ENCODE measurements around the gene EIF4G1.

- TF ChIP-seq POLR2A (IDR thresholded peaks at IDR 0.05; ENCODE audit: control extremely low read depth in 1 of 2, low read depth in 2 of 2, low read length in 2 of 2) (no peak), ATF2 (IDR thresholded peaks at IDR 0.05; ENCODE audit: low read length) (no peak), RAD21 (IDR thresholded peaks at IDR 0.05 in 1 of 2, conservative IDR thresholded peaks at IDR 0.05 in 1 of 2; ENCODE audit: low read depth in 2 of 2, low read length in 2 of 2) (no peak), POLR2AphosphoS5 (IDR thresholded peaks at IDR 0.05; ENCODE audit: low read depth, low read length) (0 out of 2 replicates have a peak, but pooled peaks have one; percentile 14), PHF8 (conservative IDR thresholded peaks at IDR 0.05; ENCODE audit: low read depth, low read length) (no peak), CTCF (IDR thresholded peaks at IDR 0.05; ENCODE audit: control extremely low read depth in 1 of 3, insufficient read depth in 1 of 3, low read depth in 1 of 3, low read length in 3 of 3) (no peak), EP300 (IDR thresholded peaks at IDR 0.05; ENCODE audit: borderline replicate concordance in 1 of 2, low read depth in 2 of 2, low read length in 2 of 2) (no peak), GABPA (IDR thresholded peaks at IDR 0.05; ENCODE audit: borderline replicate concordance, insufficient read depth, low read length) (no peak), MAX (IDR thresholded peaks at IDR 0.05) (no peak), TAF1 (IDR thresholded peaks at IDR 0.05; ENCODE audit: low read depth, low read length) (no peak), KDM1A (IDR thresholded peaks at IDR 0.05; ENCODE audit: borderline replicate concordance, low read length) (no peak)
Measured at GRCh38 chr3:184333190-184333589, 18.8 kb downstream of the EIF4G1 start.

Measured in H1 (cell line).